ENCODE measurements around the gene GRM8.

Gene GRM8

GRCh38 chr7:126525906-126526305, 726.8 kb downstream of the GRM8 start:
- no peak overlapping the region for H3K4me3 ChIP-seq (ENCODE audit: low read length)
- no peak for TF ChIP-seq ZNF274 (IDR thresholded peaks at IDR 0.05; ENCODE audit: low read depth, low read length)

GRCh38 chr7:126524967-126525366, 727.8 kb downstream of the GRM8 start:
- TF ChIP-seq ZNF274 (IDR thresholded peaks at IDR 0.05; ENCODE audit: low read depth, low read length): no peak
- no peak overlapping the region for H3K4me3 ChIP-seq (ENCODE audit: low read length)

DNA sequence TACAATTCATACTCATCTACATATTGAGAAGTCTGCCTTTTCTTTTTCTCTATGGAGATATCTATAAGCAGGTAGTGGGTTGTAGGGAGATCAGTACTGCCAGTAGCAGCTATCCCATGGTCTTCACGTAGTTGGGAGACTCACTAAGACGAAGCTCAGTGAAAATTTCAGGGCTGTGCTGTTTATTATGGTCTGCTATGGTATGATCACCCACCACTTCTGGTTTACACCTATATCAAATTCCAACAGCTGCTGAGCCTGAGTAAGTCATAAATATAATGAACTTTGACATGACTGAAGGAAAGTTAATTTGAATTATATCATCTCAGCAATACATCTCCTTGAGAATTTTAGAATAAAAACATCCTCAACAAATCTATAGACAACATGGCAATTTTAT, 741.7 kb downstream of the GRM8 start:
- H3K4me3 ChIP-seq (ENCODE audit: low read length): no peak overlapping the region
- TF ChIP-seq ZNF274 (IDR thresholded peaks at IDR 0.05; ENCODE audit: low read depth, low read length): no peak

GRCh38 chr7:126501617-126502016, 751.1 kb downstream of the GRM8 start:
- H3K4me3 ChIP-seq (ENCODE audit: low read length): no peak overlapping the region
- no peak for TF ChIP-seq ZNF274 (IDR thresholded peaks at IDR 0.05; ENCODE audit: low read depth, low read length)

DNA sequence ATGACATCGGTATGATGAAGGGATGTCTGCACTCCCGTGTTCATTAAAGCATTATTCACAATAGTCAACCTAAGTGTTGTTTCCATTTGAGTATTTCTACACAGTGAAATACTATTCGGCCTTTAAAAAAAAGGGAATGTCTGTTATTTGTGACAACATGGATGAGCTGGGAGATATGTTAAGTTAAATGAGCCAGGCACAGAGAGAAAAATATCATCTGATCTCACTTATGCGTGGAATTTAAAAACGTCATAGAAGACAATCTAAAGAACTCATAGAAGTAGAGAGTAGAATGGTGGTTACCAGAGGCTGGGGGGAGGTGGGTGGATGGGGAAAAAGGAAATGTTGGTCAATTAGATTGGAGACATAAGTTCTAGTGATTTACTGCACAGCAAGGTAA, 753.3 kb downstream of the GRM8 start:
- H3K4me3 ChIP-seq (ENCODE audit: low read length): no peak overlapping the region
- TF ChIP-seq ZNF274 (IDR thresholded peaks at IDR 0.05; ENCODE audit: low read depth, low read length): no peak

- TF ChIP-seq ZNF274 (IDR thresholded peaks at IDR 0.05; ENCODE audit: low read depth, low read length): no peak
Measured at GRCh38 chr7:126495733-126496132, 757.0 kb downstream of the GRM8 start.

DNA sequence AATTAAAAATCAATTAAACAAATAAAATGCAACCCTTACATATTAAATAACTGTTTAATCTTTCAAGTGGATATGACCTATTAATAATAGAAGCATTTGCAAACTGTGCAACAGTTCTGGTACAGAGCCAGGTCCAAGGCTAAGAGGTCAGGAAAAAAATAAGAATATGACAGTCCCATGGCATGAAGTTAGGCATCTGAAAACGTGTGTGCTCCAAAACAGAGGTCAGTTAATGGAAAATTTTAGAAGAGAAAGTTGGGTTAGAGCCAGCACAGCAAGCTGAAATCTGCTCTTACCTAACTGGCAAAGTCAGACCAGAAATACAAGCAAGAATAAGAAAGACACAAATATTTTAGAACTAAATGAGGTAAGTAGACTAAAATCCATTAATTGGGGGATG, 757.7 kb downstream of the GRM8 start:
- no peak overlapping the region for H3K4me3 ChIP-seq (ENCODE audit: low read length)
- TF ChIP-seq ZNF274 (IDR thresholded peaks at IDR 0.05; ENCODE audit: low read depth, low read length): no peak

More at GRCh38 chr7:126495733-126496132, 757.0 kb downstream of the GRM8 start:
- no peak overlapping the region for H3K4me3 ChIP-seq (ENCODE audit: low read length)

- H3K4me3 ChIP-seq (ENCODE audit: low read length): no peak overlapping the region
Measured at GRCh38 chr7:126493801-126494200, 758.9 kb downstream of the GRM8 start.

DNA sequence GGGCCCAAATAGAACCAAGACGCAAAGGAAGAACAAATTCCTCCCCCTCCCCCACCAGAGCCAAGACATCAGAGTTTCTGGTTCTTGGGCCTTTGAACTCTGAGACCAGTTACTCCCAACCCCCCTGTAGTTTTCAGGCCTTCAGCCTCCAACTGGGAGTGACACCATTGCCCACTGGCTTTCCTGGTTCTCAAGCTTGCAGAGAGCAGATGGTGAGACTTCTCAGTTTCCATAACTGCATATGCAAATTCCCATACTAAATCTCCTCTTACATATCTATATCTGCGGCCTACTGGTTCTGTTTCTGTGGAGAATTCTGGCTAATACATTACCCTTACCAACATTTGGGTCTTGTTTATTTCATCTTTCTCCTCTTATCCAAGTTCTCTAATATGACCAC, 762.9 kb downstream of the GRM8 start:
- TF ChIP-seq ZNF274 (IDR thresholded peaks at IDR 0.05; ENCODE audit: low read depth, low read length): no peak
- no peak overlapping the region for H3K4me3 ChIP-seq (ENCODE audit: low read length)

More at GRCh38 chr7:126493801-126494200, 758.9 kb downstream of the GRM8 start:
- TF ChIP-seq ZNF274 (IDR thresholded peaks at IDR 0.05; ENCODE audit: low read depth, low read length): no peak

DNA sequence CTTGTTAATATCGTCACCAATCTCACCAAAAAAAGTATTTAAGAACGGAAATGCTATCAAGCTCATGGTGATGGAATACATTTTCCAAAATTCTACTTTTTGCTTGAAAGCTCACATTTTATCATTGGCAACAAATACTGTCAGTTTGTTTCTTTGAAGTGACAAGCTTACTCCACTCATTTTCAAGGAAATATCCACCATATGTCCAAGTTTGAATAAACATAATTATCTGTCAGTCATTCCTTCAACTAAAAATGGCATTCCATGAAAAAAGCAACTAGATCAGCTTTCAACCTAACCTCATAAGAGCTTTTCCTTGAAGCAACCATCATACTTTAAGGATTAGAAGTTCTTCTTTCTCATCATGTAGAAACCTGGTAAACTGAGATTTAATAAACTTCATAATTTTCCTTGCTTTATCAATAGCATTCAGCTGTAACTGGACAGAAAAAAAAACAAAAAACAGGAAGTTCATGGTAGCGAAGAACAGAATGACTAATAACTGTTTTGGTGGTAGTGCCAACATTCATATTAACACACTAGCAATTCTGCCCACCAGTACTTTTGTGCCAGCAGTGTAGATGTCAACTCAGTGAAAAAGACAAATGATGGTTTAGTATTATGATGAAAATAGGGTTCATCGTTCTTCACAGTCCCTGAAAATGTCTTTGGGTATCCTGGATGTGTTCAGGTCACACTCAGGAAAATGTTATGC, 764.9 kb downstream of the GRM8 start:
- no peak for TF ChIP-seq ZNF274 (IDR thresholded peaks at IDR 0.05; ENCODE audit: low read depth, low read length)
- no peak overlapping the region for H3K4me3 ChIP-seq (ENCODE audit: low read length)

DNA sequence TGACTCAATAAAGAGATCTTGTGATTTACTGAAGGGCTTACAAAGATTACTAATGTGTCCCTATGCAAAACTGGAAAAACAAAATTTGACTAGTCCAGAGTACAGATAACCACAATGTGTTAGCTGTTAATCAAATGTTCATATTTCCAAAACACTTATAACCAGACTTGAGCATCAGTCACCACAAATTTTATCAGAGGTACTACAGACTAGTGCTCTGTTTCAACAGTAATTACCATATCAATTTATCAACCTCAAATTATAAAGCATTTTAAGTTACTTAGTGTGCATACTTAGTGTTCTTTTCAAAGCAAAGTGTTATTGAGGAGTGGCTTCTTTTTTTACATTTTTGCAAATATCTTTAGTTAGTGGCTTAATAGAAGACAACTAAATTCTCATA, 765.9 kb downstream of the GRM8 start:
- TF ChIP-seq ZNF274 (IDR thresholded peaks at IDR 0.05; ENCODE audit: low read depth, low read length): no peak
- no peak overlapping the region for H3K4me3 ChIP-seq (ENCODE audit: low read length)

DNA sequence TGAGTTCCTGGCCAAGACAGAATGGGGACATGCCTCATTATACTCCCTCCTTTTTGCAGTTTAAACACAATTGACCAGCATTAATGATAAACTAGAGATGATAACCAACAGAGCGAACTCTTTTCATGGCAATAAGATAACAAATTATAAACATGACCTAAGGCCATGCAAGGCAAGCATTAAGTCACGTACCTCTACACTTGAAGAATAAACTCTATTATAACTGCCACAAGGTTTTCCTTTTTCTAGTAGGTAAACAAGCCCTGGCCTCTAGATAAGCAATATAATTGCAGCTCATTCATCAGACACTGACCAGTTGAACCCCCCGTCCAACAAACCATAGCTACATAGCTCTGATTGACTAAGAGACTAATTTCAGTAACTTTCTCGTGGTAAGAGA, 767.0 kb downstream of the GRM8 start:
- no peak overlapping the region for H3K4me3 ChIP-seq (ENCODE audit: low read length)
- TF ChIP-seq ZNF274 (IDR thresholded peaks at IDR 0.05; ENCODE audit: low read depth, low read length): no peak

DNA sequence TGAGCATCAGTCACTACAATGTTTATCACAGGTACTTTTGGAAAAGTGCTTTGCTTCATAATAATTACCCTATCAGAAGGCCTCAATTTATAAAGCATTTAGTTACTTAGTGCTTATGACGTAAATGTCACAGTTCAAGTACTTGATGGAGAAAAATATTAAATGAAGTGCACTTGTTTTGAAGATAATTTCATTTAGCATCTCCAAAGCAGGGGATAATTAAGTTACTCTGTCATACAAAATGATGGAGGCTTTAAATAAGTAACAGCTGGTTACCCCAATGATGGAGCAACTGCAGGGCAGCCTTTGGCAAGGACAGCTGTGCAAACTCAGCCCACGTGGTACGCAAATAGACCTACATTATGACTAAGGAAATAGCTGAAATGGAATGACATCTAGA, 768.8 kb downstream of the GRM8 start:
- TF ChIP-seq ZNF274 (IDR thresholded peaks at IDR 0.05; ENCODE audit: low read depth, low read length): no peak
- no peak overlapping the region for H3K4me3 ChIP-seq (ENCODE audit: low read length)

DNA sequence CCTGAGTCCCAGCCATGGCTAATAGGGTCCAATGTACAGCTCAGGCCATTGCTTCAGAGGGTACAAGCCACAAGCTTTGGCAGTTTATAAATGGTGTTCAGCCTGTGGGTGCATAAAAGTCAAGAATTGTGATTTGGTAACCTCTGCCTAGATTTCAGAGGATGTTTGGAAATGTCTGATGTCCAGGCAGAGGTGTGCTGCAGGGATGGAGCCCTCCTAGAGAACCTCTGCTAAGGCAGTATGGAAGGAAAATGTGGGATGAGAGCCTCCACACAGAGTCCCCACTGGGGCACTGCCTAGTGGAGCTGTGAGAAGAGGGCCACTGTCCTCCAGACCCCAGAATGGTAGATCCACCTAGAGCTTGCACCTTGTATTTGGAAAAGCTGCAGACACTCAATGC, 779.9 kb downstream of the GRM8 start:
- no peak for TF ChIP-seq ZNF274 (IDR thresholded peaks at IDR 0.05; ENCODE audit: low read depth, low read length)
- H3K4me3 ChIP-seq (ENCODE audit: low read length): no peak overlapping the region

GRCh38 chr7:126462405-126462804, 790.3 kb downstream of the GRM8 start:
- H3K4me3 ChIP-seq (ENCODE audit: low read length): no peak overlapping the region
- TF ChIP-seq ZNF274 (IDR thresholded peaks at IDR 0.05; ENCODE audit: low read depth, low read length): no peak

DNA sequence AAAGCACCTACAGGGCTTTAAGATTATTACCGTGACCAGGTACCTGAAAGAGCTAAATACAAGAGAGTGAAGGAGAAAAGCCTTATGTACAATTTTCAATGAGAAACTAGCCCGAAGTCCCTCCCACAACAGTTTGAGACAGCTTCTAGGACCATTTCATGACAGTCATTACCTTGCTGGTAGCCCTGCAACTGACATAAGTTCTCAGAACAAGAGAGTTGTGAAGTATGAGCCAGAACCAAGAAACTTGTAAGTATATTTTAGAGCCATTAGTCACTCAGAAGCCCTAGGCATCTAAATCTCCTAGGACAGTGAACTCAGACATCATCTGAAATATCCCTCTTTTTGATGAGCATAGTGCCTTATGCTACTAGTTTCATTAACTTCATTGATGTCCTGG, 792.1 kb downstream of the GRM8 start:
- TF ChIP-seq ZNF274 (IDR thresholded peaks at IDR 0.05; ENCODE audit: low read depth, low read length): no peak
- no peak overlapping the region for H3K4me3 ChIP-seq (ENCODE audit: low read length)
